K562 (cell line): ENCODE data around the gene DAGLA. TPM values are rescaled to one million over a fixed set of nuclear protein-coding genes. Genes with fewer than 3 reads are reported as not detected.

Experiments used
- ATAC-seq: fragments of 200-7000 bp; cut with Tn5 transposase; 3 replicates; pipeline ENCODE4 v1.9.1; 2020; ENCODE audit warnings: moderate library complexity
- BruUV-seq: library from RNA; stranded (reverse); fragments of 400-500 nt; replicated peaks from 2 replicates; lab custom pipeline; 2021; lab: Mats Ljungman, UMichigan
- CTCF ChIA-PET: fragments of 300-600 bp; formaldehyde crosslinking; extraction: SDS; loops from one replicate; lab custom pipeline; 2021; ENCODE audit warnings: low intra/inter-chr PET ratio; lab: Yijun Ruan, JAX
- POLR2A ChIA-PET: fragments of 300-600, 350-650 bp; sonication (Branson Sonifier 250); formaldehyde crosslinking; extraction: SDS; loops from one replicate; lab custom pipeline; 2021; ENCODE audit warnings: antibody characterized with exemption, inconsistent platforms; lab: Yijun Ruan, JAX
- DNase-seq, 4 experiments: peaks; one replicate each; pipeline versions ENCODE4 v3.0.0 to v3.0.0-alpha.2; 2011 to 2018; ENCODE audit warnings: low spot score in 3 of 4, mixed read lengths in 3 of 4; ENCODE audit errors: extremely low read depth in 1 of 4
- FAIRE-seq: peaks from 2 replicates; lab custom pipeline; 2011; peaks lifted over from hg19 to GRCh38; lab: Jason Lieb, UNC
- H2AFZ ChIP-seq: 2 replicates; pipeline ENCODE4 v1.6.0; 2011; ENCODE audit warnings: low read depth, low read length, control low read depth, inconsistent platforms
- H3K27ac ChIP-seq: fragments of 200-600 bp; 3 replicates; pipeline ENCODE4 v1.8.0; 2011; ENCODE audit warnings: low read depth, mild to moderate bottlenecking, control low read depth, inconsistent platforms, low read length, moderate library complexity, mixed read lengths; ENCODE audit errors: extremely low read depth
- H3K27me3 ChIP-seq, 2 experiments: fragments of 300-600 bp in 1 of 2; 2 replicates in 1 of 2; 3 replicates in 1 of 2; pipeline versions ENCODE4 v1.6.0 to v1.8.0; 2011; ENCODE audit warnings: inconsistent platforms in 2 of 2, low read length in 2 of 2, mild to moderate bottlenecking in 1 of 2, mixed read lengths in 1 of 2, moderate library complexity in 1 of 2; ENCODE audit not compliant: control insufficient read depth in 2 of 2, insufficient read depth in 2 of 2
- H3K36me3 ChIP-seq: fragments of 300-600 bp; 3 replicates; pipeline ENCODE4 v1.8.0; 2011; ENCODE audit warnings: mild to moderate bottlenecking, low read length, inconsistent platforms; ENCODE audit not compliant: control insufficient read depth, insufficient read depth
- H3K4me1 ChIP-seq, 2 experiments: fragments of 200-600 bp in 1 of 2; replicated peaks in 1 of 2; 2 replicates in 1 of 2; 3 replicates in 1 of 2; pipeline versions ENCODE4 v1.5.1 to v1.8.0; 2011; ENCODE audit warnings: inconsistent platforms in 2 of 2, low read length in 2 of 2, mild to moderate bottlenecking in 1 of 2, mixed read lengths in 1 of 2, moderate library complexity in 1 of 2; ENCODE audit not compliant: control insufficient read depth in 2 of 2, insufficient read depth in 2 of 2
- H3K4me2 ChIP-seq: 2 replicates; pipeline ENCODE4 v1.6.1; 2011; ENCODE audit warnings: low read length, control low read depth, inconsistent platforms, mixed read lengths; ENCODE audit not compliant: insufficient read depth
- H3K4me3 ChIP-seq: fragments of 200-600 bp; sonication (generic), shearing (Covaris generic); 2 replicates; pipeline ENCODE4 v1.5.1; 2016; ENCODE audit warnings: control low read depth, inconsistent platforms
- H3K79me2 ChIP-seq: fragments of 200-600 bp; 3 replicates; pipeline ENCODE4 v1.8.0; 2011; ENCODE audit warnings: low read length, inconsistent platforms; ENCODE audit not compliant: control insufficient read depth, insufficient read depth
- H3K9ac ChIP-seq, 2 experiments: 2 replicates each; pipeline versions ENCODE4 v1.6.0 to v1.6.1; 2011; ENCODE audit warnings: low read depth in 2 of 2, low read length in 2 of 2, control low read depth in 1 of 2, inconsistent platforms in 1 of 2, mild to moderate bottlenecking in 1 of 2, mixed read lengths in 1 of 2; ENCODE audit not compliant: insufficient read depth in 1 of 2
- H3K9me1 ChIP-seq: one replicate; pipeline ENCODE4 v1.6.0; 2011; ENCODE audit warnings: inconsistent platforms, mild to moderate bottlenecking, low read length, moderate library complexity; ENCODE audit not compliant: control insufficient read depth, insufficient read depth
- H3K9me3 ChIP-seq: replicated peaks from 2 replicates; pipeline ENCODE4 v1.5.1; 2011; ENCODE audit warnings: low read depth, low read length, inconsistent platforms; ENCODE audit not compliant: control insufficient read depth, insufficient read depth
- H4K20me1 ChIP-seq: replicated peaks from 2 replicates; pipeline ENCODE4 v1.6.1; 2011; ENCODE audit warnings: low read length, inconsistent platforms, mixed read lengths; ENCODE audit not compliant: control insufficient read depth, insufficient read depth
- ATF3 ChIP-seq, 2 experiments: fragments of 450-650 bp in 1 of 2; sonication (generic) in 1 of 2; formaldehyde crosslinking in 1 of 2; IDR thresholded peaks in 1 of 2; conservative IDR thresholded peaks in 1 of 2; 2 replicates each; pipeline versions ENCODE4 v1.6.1 to v1.8.1; 2016 to 2023; ENCODE audit warnings: mild to moderate bottlenecking in 2 of 2, moderate library complexity in 2 of 2, inconsistent platforms in 1 of 2, missing genetic modification reagents in 1 of 2
- CHD1 ChIP-seq: fragments of 200-600 bp; sonication (generic); IDR thresholded peaks from one replicate; pipeline ENCODE4 v1.6.1; 2012; ENCODE audit warnings: mild to moderate bottlenecking, moderate library complexity, low read length, inconsistent platforms
- EGR1 ChIP-seq: fragments of 450-650 bp; conservative IDR thresholded peaks from 2 replicates; pipeline ENCODE4 v1.6.1; 2017; ENCODE audit warnings: mild to moderate bottlenecking
- ETS2 ChIP-seq: IDR thresholded peaks from 2 replicates; pipeline ENCODE4 v1.6.1; 2016; ENCODE audit warnings: borderline replicate concordance, missing genetic modification characterization, mild to moderate bottlenecking, moderate library complexity, missing compliant biosample characterization; ENCODE audit not compliant: poor library complexity, severe bottlenecking
- KAT8 ChIP-seq: fragments of 450-650 bp; IDR thresholded peaks from 2 replicates; pipeline ENCODE4 v1.6.1; 2016; ENCODE audit warnings: low read depth, mild to moderate bottlenecking
- POLR2B ChIP-seq: fragments of 450-650 bp; IDR thresholded peaks from 2 replicates; pipeline ENCODE4 v1.6.1; 2018; ENCODE audit warnings: low read depth; ENCODE audit not compliant: partially characterized antibody
- PYGO2 ChIP-seq: fragments of 450-650 bp; IDR thresholded peaks from 2 replicates; pipeline ENCODE4 v1.6.1; 2016; ENCODE audit warnings: mild to moderate bottlenecking, missing genetic modification characterization, moderate library complexity, missing compliant biosample characterization
- REST ChIP-seq, 2 experiments: fragments of 450-650 bp; formaldehyde crosslinking in 1 of 2; IDR thresholded peaks; 2 replicates each; pipeline versions ENCODE4 v1.4.0 to v1.6.1; 2014 to 2020; ENCODE audit warnings: mild to moderate bottlenecking in 2 of 2, borderline replicate concordance in 1 of 2, low read depth in 1 of 2
- SP1 ChIP-seq: sonication (generic); formaldehyde crosslinking; IDR thresholded peaks from 2 replicates; pipeline ENCODE4 v1.8.1; 2022; ENCODE audit warnings: mild to moderate bottlenecking, missing genetic modification reagents
- TBL1XR1 ChIP-seq, 2 experiments: IDR thresholded peaks; 2 replicates each; pipeline ENCODE4 v1.6.1; 2012; ENCODE audit warnings: improper control_type of control experiment in 2 of 2, low read length in 2 of 2, mild to moderate bottlenecking in 1 of 2
- TBP ChIP-seq: optimal IDR thresholded peaks from 2 replicates; pipeline ENCODE3; 2011; ENCODE audit warnings: low read depth, low read length, improper control_type of control experiment
- ZNF76 ChIP-seq: fragments of 250-450 bp; sonication (Bioruptor Pico); IDR thresholded peaks from 2 replicates; pipeline ENCODE4 v1.4.0; 2020; ENCODE audit warnings: mild to moderate bottlenecking, moderate library complexity, borderline replicate concordance
- ZNF77 ChIP-seq: fragments of 250-450 bp; sonication (Bioruptor Pico); IDR thresholded peaks from 2 replicates; pipeline ENCODE4 v1.5.0; 2020
- WGBS: fragments of 100-300 bp; shearing (Covaris generic); methylation state at CpG from one replicate; pipeline ENCODE4 v1.1.6; 2016; ENCODE audit warnings: low coverage, mixed read lengths; ENCODE audit not compliant: insufficient coverage; ENCODE audit errors: missing lambda C conversion rate; 5-methylcytosine and 5-hydroxymethylcytosine counted together
- in situ Hi-C: fragments of 300-500 bp; cut with MboI; formaldehyde crosslinking; loops from 4 replicates; pipeline ENCODE4 v1.15.0; 2018; ENCODE audit warnings: inconsistent platforms, mixed read lengths
- intact Hi-C: fragments of 100-400 bp; cut with micrococcal nuclease; formaldehyde crosslinking; loops from 2 replicates; pipeline ENCODE4 v1.14.2; 2022
- polyA plus RNA-seq, 8 experiments: library from polyadenylated mRNA; depleted of rRNA in 4 of 8; stranded (reverse) in 5 of 8; unstranded in 3 of 8; fragments of >200 nt; fragmentation: Nextera tagmentation in 2 of 8; fragmentation: Illumina TruSeq in 1 of 8; extraction: Ambion mirVana in 2 of 8; extraction: Trizol in 1 of 8; gene quantifications; 2 replicates each; pipeline versions ENCODE4 v1.2.1 to v1.2.3, GENCODE V29; 2011 to 2014; ENCODE audit warnings: inconsistent platforms in 1 of 8, missing spikeins in 1 of 8
- total RNA-seq, 7 experiments: library from RNA; depleted of rRNA in 6 of 7; stranded (reverse); fragments of >200 nt in 6 of 7; fragmentation: Illumina TruSeq in 2 of 7; extraction: Trizol in 2 of 7; gene quantifications; 2 replicates each; pipeline versions ENCODE4 v1.2.1 to v1.2.3, GENCODE V29; 2011 to 2021; ENCODE audit warnings: low replicate concordance in 1 of 7

The DAGLA gene
- total and polyA plus RNA-seq, 9 of the 15 experiments (the other 6 are each of a cell fraction or from before 2014, with no cell fraction given) = 0.03 to 0.16 (median 0.04) TPM; not detected in 4

- BruUV-seq = no TSS peak
- Histone ChIP-seq H3K27me3 (peaks cover 38 to 70% of the 10 kb centered on the region in 2 experiments), H2AFZ (no peak overlapping the region), H3K9me3 (no peaks in the 10 kb centered on the region), H3K4me3 (no peak overlapping the region), H3K27ac (no peak overlapping the region), H3K4me2 (no peak overlapping the region), H3K9me1 (peaks cover 3% of the 10 kb centered on the region), H4K20me1 (peaks cover 12% of the 10 kb centered on the region; the same call in 1 of the 2 replicates), H3K4me1 (peaks cover 0 to 21% of the 10 kb centered on the region in 2 experiments; a peak in 4 of 5 replicates), H3K9ac (no peak overlapping the region), H3K36me3 (no peaks in the 10 kb centered on the region), H3K79me2 (no peaks in the 10 kb centered on the region)
- in situ Hi-C loops (no loop called here), intact Hi-C loops (no loop called here)
- ChIA-PET POLR2A (no interaction called here), CTCF (no interaction called here)
- DNase-seq (no peak), FAIRE-seq (no peak), ATAC-seq (no peak)
- WGBS = 15% methylated on average over 15 of the region's 15 CpGs
- no peak for TF ChIP-seq TBP
- TF ChIP-seq POLR2B = no peak
- no peak for TF ChIP-seq ETS2 (tag)
- no peak for TF ChIP-seq ZNF77
- no peak for TF ChIP-seq CHD1
- no peak for TF ChIP-seq KAT8
- TF ChIP-seq REST (IDR thresholded peaks at IDR 0.05; ENCODE audit: borderline replicate concordance) = no peak
- TF ChIP-seq REST (CRISPR knock-in tag; IDR thresholded peaks at IDR 0.05; ENCODE audit: low read depth) = no peak
- no peak for TF ChIP-seq EGR1
- no peak for TF ChIP-seq PYGO2
- TF ChIP-seq TBL1XR1 (IDR thresholded peaks at IDR 0.05; ENCODE audit: low read length in 2 of 2) = no peak
- TF ChIP-seq ATF3 (IDR thresholded peaks at IDR 0.05) = no peak
- TF ChIP-seq ATF3 (CRISPR knock-in tag; conservative IDR thresholded peaks at IDR 0.05) = no peak
- TF ChIP-seq SP1 = no peak
- no peak for TF ChIP-seq ZNF76 (CRISPR knock-in tag)
Measured at GRCh38 chr11:61694946-61695706, 14.9 kb downstream of the DAGLA start.
